GM19395 (cell line): ENCODE measurements around the gene CHD9.
"Not testable (repeated sequence)": the region's sequence is repeated elsewhere in the genome, so short reads cannot be mapped to it uniquely, and the experiment has no call there.

Experiments
- ATAC-seq: cut with Tn5 transposase; IDR thresholded peaks from one replicate; pipeline ENCODE4 v1.9.1; 2021; ENCODE audit warnings: mild to moderate bottlenecking, moderate library complexity; ENCODE audit not compliant: unreplicated experiment

The CHD9 gene

GRCh38 chr16:53262645-53263044 is 207.9 kb downstream of the CHD9 start:
- no peak for ATAC-seq

DNA sequence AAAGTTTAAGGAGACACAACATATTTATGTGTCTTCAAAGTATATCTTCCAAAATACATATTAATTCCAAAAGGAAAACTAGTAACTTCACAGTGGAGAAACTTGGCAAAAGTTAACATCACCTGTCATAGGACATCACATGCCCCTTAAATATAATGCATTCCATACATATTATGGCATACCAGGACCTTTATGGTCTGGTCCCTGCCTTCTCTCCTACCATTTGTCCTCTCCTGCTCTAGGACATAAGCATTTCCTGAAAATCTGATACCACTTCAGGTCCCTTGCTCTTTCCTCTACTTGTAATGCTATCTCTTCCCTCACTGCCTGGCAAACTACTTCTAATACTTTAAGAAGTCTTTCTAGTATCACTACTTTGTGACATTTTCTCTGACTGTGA is 211.4 kb downstream of the CHD9 start:
- no peak for ATAC-seq

GRCh38 chr16:53278498-53278897 is 223.7 kb downstream of the CHD9 start:
- not testable (repeated sequence) for ATAC-seq

DNA sequence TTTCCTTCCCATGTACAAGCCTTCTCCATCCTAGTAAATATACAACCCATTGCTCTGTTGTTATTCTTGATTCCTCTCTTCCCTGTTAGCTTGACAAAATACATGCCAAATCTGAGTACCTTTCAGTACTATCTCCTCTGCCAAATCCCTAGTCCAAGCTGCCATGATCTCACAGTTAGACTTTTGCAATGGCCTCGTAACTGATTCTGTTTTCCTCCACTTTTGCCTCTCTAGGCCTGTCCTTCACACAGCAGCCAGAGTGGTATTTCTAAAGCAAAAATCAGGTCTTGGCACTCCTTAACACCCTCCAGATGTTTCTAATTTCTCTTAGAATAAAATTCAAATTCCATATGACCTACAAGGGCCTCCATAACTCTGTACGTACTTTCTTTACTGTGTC is 226.5 kb downstream of the CHD9 start:
- ATAC-seq, result no peak

GRCh38 chr16:53281859-53282258 is 227.1 kb downstream of the CHD9 start:
- ATAC-seq, result no peak

DNA sequence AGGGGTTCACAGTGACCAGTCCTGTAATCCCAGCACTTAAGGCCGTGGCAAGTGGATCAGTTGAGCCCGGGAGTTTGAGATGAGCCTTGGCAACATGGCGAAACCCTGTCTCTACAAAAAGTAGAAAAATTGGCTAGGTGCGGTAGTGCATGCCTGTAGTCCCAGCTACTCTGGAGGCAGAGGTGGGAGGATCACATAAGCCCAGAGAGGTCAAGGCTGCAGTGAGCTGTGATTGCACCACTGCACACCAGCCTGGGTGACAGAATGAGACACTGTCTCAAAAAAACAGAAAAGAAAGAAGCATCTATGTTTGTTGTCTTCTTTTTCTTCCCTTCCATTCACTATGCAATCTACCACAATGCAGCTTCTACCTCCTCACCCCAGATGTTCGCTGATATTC is 227.5 kb downstream of the CHD9 start:
- no peak for ATAC-seq

- no peak for ATAC-seq
Observed at GRCh38 chr16:53282975-53283946, 228.5 kb downstream of the CHD9 start.

GRCh38 chr16:53285236-53285635 is 230.4 kb downstream of the CHD9 start:
- ATAC-seq, result no peak

GRCh38 chr16:53290520-53290919 is 235.7 kb downstream of the CHD9 start:
- ATAC-seq, result no peak

GRCh38 chr16:53291757-53292392 is 237.1 kb downstream of the CHD9 start:
- no peak for ATAC-seq

DNA sequence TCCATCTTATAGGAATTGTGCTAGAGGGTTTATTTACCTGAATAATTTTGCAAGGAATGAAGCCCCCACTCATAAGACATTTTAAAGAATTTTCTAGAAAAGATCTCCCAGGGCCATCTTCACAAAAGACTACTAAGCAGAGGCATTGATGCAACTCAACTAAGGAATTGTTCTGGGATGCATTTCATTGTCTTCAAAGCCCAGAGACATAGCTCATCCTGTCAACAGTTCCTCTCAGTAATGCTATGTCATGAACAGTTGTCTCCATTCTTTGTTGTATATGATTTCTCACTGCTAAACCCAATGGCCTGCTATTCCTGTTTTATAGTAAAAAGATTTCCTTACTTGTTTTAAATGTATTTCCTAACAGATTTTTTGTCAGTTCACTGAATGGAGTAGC is 242.7 kb downstream of the CHD9 start:
- no peak for ATAC-seq

GRCh38 chr16:53304334-53304733 is 249.5 kb downstream of the CHD9 start:
- ATAC-seq, result no peak

GRCh38 chr16:53305743-53306142 is 251.0 kb downstream of the CHD9 start:
- ATAC-seq, result no peak

DNA sequence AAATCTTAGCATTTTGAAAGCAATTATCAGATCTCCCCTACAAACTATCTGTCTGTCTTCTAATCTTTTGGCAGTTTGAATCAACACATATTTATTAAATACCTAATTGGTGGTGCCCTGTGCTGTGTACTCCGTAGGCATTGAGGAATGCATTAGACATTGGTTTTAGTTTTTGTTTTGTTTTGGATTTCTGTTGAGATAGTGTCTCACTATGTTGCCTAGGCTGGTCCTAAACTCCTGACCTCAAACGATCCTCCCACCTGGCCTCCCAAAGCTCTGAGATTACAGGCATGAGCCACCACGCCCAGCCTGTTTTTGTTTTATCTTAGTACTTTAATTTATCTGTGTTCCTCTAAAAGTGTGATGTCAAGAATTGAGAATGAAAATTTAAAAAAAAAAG is 254.7 kb downstream of the CHD9 start:
- ATAC-seq, result no peak

DNA sequence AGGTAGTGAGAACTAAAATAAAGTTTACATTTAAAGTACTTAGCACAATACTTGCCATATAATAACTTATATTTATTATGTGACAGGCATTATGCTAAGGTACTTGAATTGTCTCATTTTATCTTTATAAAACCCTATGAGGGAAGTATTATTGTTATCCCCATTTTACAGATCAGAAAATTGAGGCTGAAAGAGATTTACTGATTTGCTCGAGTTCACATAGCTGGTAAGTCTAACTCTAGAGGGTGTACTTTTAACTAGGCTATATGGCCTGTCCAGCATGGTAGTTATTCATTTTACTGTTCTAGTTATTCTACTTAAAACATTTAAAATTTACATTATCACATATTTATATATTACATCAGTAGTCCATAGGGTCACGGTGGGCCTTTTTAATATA is 266.2 kb downstream of the CHD9 start:
- ATAC-seq, result no peak

GRCh38 chr16:53323924-53324323 is 269.1 kb downstream of the CHD9 start:
- no peak for ATAC-seq

- ATAC-seq, result not testable (repeated sequence)
Observed at GRCh38 chr16:53330991-53331390, 276.2 kb downstream of the CHD9 start.

DNA sequence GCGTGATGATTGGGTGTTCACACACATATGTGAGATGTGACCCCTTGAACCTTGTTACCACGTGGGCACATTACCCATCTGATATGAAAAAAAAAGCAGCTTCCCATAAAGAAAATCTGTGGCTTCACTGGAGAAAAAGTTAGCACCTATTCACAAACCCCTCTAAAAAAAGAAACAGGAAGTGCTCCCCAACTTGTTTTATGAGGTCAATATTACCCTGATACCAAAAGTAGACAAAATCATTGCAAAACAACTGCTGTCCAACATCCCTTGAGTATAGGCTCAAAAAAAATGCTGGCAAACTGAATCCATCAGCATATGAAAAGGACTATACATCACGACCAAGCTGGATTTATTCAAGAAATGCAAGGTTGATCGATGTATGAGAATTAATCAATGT is 279.8 kb downstream of the CHD9 start:
- ATAC-seq, result no peak

- no peak for ATAC-seq
Observed at GRCh38 chr16:53337294-53337693, 282.5 kb downstream of the CHD9 start.

GRCh38 chr16:53341792-53342191 is 287.0 kb downstream of the CHD9 start:
- ATAC-seq, result no peak

GRCh38 chr16:53355064-53355463 is 300.3 kb downstream of the CHD9 start:
- ATAC-seq, result no peak

DNA sequence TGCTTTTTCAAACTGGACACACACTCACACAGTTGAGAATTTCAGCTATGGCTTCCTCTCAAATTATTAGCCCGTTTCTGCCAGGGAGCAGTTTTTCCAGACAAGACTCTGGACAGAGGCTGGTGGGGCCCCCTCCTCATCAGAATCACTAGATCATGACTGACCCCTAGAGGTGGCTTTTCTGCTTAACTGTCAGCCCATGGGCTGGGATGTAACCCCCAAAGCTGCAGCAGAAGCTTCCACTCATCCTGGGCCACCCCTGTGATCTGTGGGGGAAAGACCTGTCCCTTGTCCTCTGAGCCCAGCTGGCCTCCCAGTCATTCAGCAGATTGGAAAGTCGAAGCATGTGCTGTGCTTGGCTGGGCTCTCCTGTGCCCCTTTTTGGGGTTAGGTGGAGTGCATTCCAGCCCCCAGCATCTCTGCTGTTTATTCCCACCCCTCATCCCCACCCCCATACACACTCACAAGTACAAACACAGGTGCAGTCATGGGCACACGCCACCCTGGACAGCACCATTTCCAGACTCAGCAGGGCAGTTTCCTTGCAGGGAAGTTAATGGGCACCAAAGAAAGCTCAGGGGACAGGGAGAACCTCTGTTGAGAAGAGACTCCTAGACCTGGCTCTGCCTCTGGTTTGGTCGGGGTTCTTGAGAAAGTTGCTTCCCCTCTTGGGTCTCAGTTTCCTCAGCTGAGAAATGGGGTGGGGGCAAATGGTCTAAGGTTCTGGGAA is 301.9 kb downstream of the CHD9 start:
- ATAC-seq, result no peak
